ENCODE results near the gene ILDR2.

GRCh38 chr1:166875734-166876539 lies 99.4 kb downstream of the ILDR2 start, which contains the start of gene TADA1:
- TF ChIP-seq, protein P1, sequence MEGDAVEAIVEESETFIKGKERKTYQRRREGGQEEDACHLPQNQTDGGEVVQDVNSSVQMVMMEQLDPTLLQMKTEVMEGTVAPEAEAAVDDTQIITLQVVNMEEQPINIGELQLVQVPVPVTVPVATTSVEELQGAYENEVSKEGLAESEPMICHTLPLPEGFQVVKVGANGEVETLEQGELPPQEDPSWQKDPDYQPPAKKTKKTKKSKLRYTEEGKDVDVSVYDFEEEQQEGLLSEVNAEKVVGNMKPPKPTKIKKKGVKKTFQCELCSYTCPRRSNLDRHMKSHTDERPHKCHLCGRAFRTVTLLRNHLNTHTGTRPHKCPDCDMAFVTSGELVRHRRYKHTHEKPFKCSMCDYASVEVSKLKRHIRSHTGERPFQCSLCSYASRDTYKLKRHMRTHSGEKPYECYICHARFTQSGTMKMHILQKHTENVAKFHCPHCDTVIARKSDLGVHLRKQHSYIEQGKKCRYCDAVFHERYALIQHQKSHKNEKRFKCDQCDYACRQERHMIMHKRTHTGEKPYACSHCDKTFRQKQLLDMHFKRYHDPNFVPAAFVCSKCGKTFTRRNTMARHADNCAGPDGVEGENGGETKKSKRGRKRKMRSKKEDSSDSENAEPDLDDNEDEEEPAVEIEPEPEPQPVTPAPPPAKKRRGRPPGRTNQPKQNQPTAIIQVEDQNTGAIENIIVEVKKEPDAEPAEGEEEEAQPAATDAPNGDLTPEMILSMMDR (conservative IDR thresholded peaks at IDR 0.05; ENCODE audit: low read length): no peak
- no peak for TF ChIP-seq EZH2phosphoT487 (IDR thresholded peaks at IDR 0.05; ENCODE audit: borderline replicate concordance)
